Measurements from ENCODE around the gene OR51E1.

DNA sequence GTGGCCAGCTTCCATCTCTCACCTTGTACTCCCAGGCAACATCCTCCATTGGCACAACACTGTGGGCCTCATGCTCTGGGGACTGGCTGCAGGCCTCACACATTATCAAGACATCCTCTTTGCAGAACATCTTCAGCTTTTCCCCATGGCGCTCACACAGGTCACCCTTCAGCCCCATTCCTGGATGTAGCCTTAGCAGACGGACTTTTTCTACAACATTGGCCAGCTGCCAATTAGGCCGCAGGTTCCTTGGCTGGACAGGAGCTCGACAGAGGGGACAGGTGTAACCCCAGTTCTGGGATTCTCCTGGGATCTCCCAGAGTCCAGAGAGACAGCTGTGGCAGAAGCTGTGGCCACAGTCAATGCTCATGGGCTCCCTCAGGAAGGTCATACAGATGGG lies 38.7 kb upstream of the OR51E1 start:
- no peak for TF ChIP-seq EZH2phosphoT487 (conservative IDR thresholded peaks at IDR 0.05; ENCODE audit: low read length)
- TF ChIP-seq, protein P1, sequence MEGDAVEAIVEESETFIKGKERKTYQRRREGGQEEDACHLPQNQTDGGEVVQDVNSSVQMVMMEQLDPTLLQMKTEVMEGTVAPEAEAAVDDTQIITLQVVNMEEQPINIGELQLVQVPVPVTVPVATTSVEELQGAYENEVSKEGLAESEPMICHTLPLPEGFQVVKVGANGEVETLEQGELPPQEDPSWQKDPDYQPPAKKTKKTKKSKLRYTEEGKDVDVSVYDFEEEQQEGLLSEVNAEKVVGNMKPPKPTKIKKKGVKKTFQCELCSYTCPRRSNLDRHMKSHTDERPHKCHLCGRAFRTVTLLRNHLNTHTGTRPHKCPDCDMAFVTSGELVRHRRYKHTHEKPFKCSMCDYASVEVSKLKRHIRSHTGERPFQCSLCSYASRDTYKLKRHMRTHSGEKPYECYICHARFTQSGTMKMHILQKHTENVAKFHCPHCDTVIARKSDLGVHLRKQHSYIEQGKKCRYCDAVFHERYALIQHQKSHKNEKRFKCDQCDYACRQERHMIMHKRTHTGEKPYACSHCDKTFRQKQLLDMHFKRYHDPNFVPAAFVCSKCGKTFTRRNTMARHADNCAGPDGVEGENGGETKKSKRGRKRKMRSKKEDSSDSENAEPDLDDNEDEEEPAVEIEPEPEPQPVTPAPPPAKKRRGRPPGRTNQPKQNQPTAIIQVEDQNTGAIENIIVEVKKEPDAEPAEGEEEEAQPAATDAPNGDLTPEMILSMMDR (IDR thresholded peaks at IDR 0.05; ENCODE audit: insufficient read depth, low read length, poor library complexity, severe bottlenecking) = no peak
